ENCODE results near the gene CLIP4. TPM values are rescaled to one million over a fixed set of nuclear protein-coding genes. Genes with fewer than 3 reads are reported as not detected.
"Not testable (repeated sequence)": the region's sequence is repeated elsewhere in the genome, so short reads cannot be mapped to it uniquely, and the experiment has no call there.

Gene CLIP4
- polyA plus RNA-seq, 1 donor: 4.3 TPM

DNA sequence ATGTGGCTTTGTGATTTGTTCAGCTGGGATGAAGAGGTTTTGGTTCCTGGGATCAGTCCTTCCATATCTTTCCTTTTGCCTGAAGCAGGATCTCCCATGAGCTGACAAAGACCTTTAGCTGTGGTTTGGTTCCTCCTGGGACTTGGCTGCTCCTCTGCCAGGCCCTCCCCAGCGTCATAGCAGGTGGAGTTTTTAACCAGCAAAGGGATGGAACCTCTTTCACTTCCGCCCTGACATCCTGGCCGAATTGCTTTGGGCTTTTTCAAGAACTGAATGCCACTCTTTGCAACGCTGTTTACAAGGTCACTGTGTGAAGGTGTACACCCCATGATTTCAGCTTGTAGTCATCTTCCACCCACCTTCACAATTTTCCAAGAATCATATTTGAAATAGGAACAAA lies 41.3 kb upstream of the CLIP4 start:
- no peak overlapping the region for H3K27ac ChIP-seq (ENCODE audit: low read length)
- H3K4me3 ChIP-seq (ENCODE audit: low read length): no peak overlapping the region
- no peaks in the 10 kb centered on the region for H3K9me3 ChIP-seq (ENCODE audit: control insufficient read depth, low read depth, low read length)
- DNase-seq: no peak
- WGBS (ENCODE audit: insufficient coverage, low lambda C conversion rate): 83% methylated on average over 1 of the region's 4 CpGs
- no peaks in the 10 kb centered on the region for H3K36me3 ChIP-seq (ENCODE audit: control insufficient read depth, insufficient read depth, low read length)
- no peaks in the 10 kb centered on the region for H3K4me1 ChIP-seq (ENCODE audit: control insufficient read depth, insufficient read depth, low read length)
- no peaks in the 10 kb centered on the region for H3K27me3 ChIP-seq (ENCODE audit: control insufficient read depth, insufficient read depth, low read length)

DNA sequence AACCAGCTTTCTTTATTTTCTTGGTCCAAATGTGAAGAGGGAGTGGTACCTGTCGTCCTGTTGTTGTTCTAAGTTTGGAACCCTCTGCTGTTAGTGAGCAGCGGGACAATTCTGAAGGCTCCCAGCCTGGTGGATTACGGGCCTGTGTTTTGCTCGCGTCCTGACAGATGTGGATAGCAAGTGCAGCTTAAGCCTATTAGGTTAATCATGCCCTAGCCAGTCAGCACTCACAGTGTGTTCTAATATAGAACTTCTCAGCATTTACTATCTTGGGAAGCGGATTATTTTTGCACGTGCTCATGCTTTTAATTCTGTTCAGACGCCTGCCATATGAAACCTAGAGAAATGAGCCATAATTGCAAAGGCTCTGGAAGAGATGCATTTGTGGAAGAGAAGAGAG lies 40.8 kb upstream of the CLIP4 start, which contains the start of gene PCARE:
Gene PCARE, minus strand, starts transcription at position 113 of the 400 bp plus-strand sequence. CDS start 262 bp downstream, outside the sequence.
- Histone ChIP-seq H3K4me3 (ENCODE audit: low read length) (no peak within 1 kb of the TSS), H3K9me3 (ENCODE audit: control insufficient read depth, low read depth, low read length) (no peaks in the 10 kb centered on the region), H3K4me1 (ENCODE audit: control insufficient read depth, insufficient read depth, low read length) (no peaks in the 10 kb centered on the region), H3K27ac (ENCODE audit: low read length) (no peak within 1 kb of the TSS), H3K27me3 (ENCODE audit: control insufficient read depth, insufficient read depth, low read length) (no peaks in the 10 kb centered on the region), H3K36me3 (ENCODE audit: control insufficient read depth, insufficient read depth, low read length) (no peaks in the 10 kb centered on the region)
- no peak for DNase-seq
- WGBS (ENCODE audit: insufficient coverage, low lambda C conversion rate): no CpG with 5 or more reads among the region's 8 CpGs

DNA sequence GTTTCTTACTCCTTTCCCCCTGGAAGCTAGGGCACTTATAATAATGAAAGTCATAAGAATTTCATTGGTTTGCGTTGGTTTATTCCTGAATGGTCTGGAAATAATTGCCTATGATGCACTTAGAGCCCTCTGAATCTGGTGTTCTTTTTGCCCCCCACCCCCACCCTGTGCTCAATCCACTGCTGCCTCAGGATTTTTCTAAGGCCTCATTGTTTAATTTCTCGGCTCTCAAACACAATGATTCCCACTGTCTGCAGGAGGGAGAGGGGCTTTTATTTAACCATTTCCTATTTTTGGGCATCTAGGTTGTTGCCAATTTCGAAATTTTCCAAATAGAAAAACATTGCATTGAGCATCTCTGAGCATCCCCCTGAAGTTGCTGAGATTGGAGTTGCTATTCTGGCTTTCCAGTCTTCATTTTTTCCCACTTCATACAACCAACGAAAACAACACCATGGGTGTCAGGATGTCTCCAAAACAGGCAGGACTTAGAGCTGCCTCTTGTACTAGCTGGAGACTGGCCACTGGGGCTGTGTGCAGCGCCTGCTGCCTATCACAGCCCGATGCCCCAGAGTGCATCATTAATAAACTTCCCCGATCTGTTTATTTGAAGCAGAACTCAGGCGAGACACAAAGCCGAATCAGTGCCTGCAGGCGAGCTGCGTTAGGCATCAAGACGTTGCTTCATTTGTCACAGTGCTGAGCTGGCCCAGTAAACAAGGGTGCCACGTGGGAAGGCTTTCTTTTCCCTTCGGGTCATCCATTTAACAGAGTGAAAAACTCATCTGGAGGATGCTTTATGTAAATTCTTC lies 39.1 kb upstream of the CLIP4 start:
- H3K9me3 ChIP-seq (ENCODE audit: control insufficient read depth, low read depth, low read length): peaks cover 5% of the 10 kb centered on the region
- H3K4me3 ChIP-seq (ENCODE audit: low read length): no peak overlapping the region
- H3K4me1 ChIP-seq (ENCODE audit: control insufficient read depth, insufficient read depth, low read length): no peaks in the 10 kb centered on the region
- no peaks in the 10 kb centered on the region for H3K36me3 ChIP-seq (ENCODE audit: control insufficient read depth, insufficient read depth, low read length)
- 50% methylated on average over 1 of the region's 14 CpGs for WGBS (ENCODE audit: insufficient coverage, low lambda C conversion rate)
- H3K27ac ChIP-seq (ENCODE audit: low read length): no peak overlapping the region
- no peak for DNase-seq
- H3K27me3 ChIP-seq (ENCODE audit: control insufficient read depth, insufficient read depth, low read length): no peaks in the 10 kb centered on the region

DNA sequence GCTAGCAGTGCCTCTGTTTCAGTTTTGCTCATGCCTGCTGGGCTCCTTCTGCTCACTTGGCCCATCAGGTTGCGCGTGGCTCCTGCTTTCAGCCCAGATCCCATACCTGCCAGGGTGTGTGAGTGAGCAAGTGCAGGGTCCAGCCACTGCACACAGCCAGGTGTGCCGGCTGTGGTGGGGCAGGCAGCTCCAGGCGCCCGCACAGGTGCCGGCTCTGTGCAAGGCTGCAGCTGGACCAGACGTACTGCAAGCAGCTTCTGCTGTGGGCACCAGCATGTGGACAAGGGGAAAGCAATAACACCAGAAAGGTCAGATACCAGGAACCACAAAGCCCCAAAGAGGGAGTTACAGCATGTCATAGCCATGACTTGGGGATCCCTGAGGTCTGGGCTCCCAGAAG lies 35.3 kb upstream of the CLIP4 start:
- Histone ChIP-seq H3K27me3 (ENCODE audit: control insufficient read depth, insufficient read depth, low read length) (no peaks in the 10 kb centered on the region), H3K36me3 (ENCODE audit: control insufficient read depth, insufficient read depth, low read length) (no peaks in the 10 kb centered on the region), H3K27ac (ENCODE audit: low read length) (no peak overlapping the region), H3K9me3 (ENCODE audit: control insufficient read depth, low read depth, low read length) (peaks cover 5% of the 10 kb centered on the region), H3K4me3 (ENCODE audit: low read length) (no peak overlapping the region), H3K4me1 (ENCODE audit: control insufficient read depth, insufficient read depth, low read length) (no peaks in the 10 kb centered on the region)
- no peak for DNase-seq
- WGBS (ENCODE audit: insufficient coverage, low lambda C conversion rate): no CpG with 5 or more reads among the region's 7 CpGs

DNA sequence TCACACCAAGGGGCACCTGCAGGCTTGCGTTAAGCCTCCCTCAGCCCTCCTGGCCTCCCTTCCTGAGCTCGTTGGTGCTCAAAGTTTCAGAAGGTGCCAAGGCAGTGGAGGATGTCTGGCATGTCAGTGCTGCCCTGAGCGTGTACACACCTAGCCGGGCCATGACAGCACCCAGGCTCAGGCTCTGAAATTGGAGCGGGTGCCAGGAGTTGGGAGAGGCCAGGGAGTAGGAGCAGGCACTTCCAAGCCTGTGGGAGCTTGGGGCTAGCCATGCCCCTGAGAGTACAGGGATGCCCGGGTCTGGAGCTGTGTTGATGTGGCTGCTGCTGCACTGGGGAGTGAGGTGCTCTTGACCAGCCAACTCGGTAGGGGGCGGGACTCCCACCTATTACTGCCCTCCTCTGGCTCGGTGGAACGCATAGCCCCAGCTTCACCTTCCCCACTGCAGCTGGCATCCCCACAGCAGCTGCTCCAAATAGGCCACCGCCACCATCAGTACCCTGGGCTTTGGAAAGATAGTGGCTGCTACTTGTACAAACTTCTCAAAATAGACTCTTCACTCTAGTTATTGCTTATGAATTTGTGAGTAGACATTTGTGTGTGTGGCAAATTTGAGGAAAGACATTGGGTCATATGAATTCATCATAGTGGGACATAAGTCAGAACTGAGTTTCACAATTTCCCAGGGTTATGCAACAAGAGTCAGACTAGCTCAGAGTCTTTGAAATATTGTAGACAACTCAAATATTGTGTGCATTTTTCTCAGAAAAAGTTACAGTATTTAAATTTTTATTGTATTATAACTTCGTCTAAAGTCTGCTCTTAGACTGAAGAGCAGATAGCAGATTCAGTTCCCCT lies 34.1 kb upstream of the CLIP4 start:
- H3K4me3 ChIP-seq (ENCODE audit: low read length): no peak overlapping the region
- no peak overlapping the region for H3K27ac ChIP-seq (ENCODE audit: low read length)
- WGBS (ENCODE audit: insufficient coverage, low lambda C conversion rate): no CpG with 5 or more reads among the region's 12 CpGs
- no peaks in the 10 kb centered on the region for H3K4me1 ChIP-seq (ENCODE audit: control insufficient read depth, insufficient read depth, low read length)
- H3K27me3 ChIP-seq (ENCODE audit: control insufficient read depth, insufficient read depth, low read length): no peaks in the 10 kb centered on the region
- H3K36me3 ChIP-seq (ENCODE audit: control insufficient read depth, insufficient read depth, low read length): no peaks in the 10 kb centered on the region
- H3K9me3 ChIP-seq (ENCODE audit: control insufficient read depth, low read depth, low read length): peaks cover 5% of the 10 kb centered on the region
- DNase-seq: no peak

DNA sequence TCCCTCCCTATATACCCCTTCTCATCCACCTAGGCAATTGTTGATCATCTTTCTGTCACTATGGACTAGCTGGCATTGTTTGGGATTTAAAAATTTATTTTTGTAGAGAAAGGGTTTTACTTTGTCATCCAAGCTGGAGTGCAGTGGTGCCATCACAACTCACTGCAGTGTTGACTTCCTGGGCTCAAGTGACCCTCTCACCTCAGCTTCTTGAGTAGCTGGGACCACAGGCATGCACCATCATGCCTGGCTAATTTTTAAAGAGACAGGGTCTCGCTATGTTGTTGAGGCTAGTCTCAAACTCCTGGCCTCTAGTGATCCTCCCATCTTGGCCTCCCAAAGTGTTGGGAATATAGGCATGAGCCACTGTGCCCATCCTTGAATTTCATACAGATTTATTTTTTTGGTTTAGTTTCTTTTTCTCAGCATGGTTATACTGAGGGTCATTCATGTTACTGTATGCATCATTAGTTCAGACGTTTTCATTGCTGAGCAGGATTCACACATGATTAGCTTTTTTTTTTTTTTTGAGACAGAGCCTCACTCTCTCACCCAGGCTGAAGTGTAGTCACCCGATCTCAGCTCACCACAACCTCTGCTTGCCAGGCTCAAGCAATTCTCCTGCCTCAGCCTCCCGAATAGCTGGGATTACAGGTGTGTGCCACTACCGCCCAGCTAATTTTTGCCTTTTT lies 32.3 kb upstream of the CLIP4 start:
- Histone ChIP-seq H3K4me1 (ENCODE audit: control insufficient read depth, insufficient read depth, low read length) (no peaks in the 10 kb centered on the region), H3K36me3 (ENCODE audit: control insufficient read depth, insufficient read depth, low read length) (no peaks in the 10 kb centered on the region), H3K27ac (ENCODE audit: low read length) (no peak overlapping the region), H3K27me3 (ENCODE audit: control insufficient read depth, insufficient read depth, low read length) (no peaks in the 10 kb centered on the region), H3K9me3 (ENCODE audit: control insufficient read depth, low read depth, low read length) (peaks cover 5% of the 10 kb centered on the region), H3K4me3 (ENCODE audit: low read length) (no peak overlapping the region)
- WGBS (ENCODE audit: insufficient coverage, low lambda C conversion rate): 60% methylated on average over 1 of the region's 5 CpGs
- DNase-seq: no peak

DNA sequence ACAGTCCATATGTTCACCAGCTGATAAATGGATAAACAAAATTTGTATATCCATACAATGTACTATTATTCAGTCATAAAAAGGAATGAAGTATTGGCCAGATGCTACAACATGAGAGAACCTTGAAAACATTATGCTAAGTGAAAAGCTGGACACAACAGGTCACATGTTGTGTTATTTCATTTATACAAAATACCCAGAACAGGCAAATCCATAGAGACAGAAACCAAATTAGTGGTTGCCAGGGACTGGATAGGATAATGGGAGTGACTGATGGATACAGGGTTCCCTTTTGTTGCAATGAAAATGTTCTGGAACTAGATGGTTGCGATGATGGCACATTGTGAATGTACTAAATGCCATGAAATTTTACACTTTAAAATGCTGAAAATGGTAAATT lies 30.7 kb upstream of the CLIP4 start:
- Histone ChIP-seq H3K27ac (ENCODE audit: low read length) (no peak overlapping the region), H3K4me1 (ENCODE audit: control insufficient read depth, insufficient read depth, low read length) (no peaks in the 10 kb centered on the region), H3K4me3 (ENCODE audit: low read length) (no peak overlapping the region), H3K36me3 (ENCODE audit: control insufficient read depth, insufficient read depth, low read length) (no peaks in the 10 kb centered on the region), H3K27me3 (ENCODE audit: control insufficient read depth, insufficient read depth, low read length) (no peaks in the 10 kb centered on the region), H3K9me3 (ENCODE audit: control insufficient read depth, low read depth, low read length) (peaks cover 5% of the 10 kb centered on the region)
- no CpG with 5 or more reads among the region's 1 CpG for WGBS (ENCODE audit: insufficient coverage, low lambda C conversion rate)
- DNase-seq: no peak

DNA sequence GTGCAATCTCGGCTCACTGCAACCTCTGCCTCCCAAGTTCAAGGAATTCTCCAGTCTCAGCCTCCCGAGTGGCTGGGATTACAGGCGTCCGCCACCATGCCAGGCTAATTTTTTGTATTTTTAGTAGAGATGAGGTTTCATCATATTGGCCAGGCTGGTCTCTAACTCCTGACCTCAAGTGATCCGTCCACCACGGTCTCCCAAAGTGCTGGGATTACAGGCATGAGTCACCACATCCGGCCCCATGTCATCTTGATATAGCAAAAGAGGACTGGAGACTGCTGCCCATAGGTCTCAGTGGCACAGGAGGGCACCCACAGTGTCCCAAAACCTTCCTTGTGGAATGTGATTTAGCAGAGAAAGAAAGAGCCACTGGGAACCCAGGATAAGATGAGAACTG lies 24.9 kb upstream of the CLIP4 start:
- not testable (repeated sequence) for H3K4me3 ChIP-seq (ENCODE audit: low read length); H3K27ac ChIP-seq (ENCODE audit: low read length); DNase-seq; H3K27me3 ChIP-seq (ENCODE audit: control insufficient read depth, insufficient read depth, low read length); H3K36me3 ChIP-seq (ENCODE audit: control insufficient read depth, insufficient read depth, low read length); H3K9me3 ChIP-seq (ENCODE audit: control insufficient read depth, low read depth, low read length); H3K4me1 ChIP-seq (ENCODE audit: control insufficient read depth, insufficient read depth, low read length)
- WGBS (ENCODE audit: insufficient coverage, low lambda C conversion rate): no CpG with 5 or more reads among the region's 7 CpGs

DNA sequence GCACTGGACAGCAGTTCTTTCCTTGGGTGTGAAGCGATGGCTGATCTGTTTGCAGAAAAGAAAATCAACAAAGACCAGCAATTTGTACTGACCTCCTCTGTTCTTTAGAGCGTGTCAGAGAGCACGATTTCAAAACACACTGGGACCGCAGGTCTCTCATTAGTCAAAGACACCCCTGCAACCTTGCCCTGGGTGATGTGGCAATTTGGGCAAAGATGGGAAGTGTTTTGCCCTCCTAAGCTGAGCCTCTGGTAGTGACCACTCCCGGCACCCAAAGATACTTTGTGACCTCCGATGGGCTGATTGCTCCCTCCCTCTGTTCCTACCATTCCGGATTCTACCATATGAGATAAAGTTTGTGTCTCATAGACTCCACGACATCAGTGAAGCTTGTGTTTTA lies 18.2 kb upstream of the CLIP4 start:
- H3K9me3 ChIP-seq (ENCODE audit: control insufficient read depth, low read depth, low read length): no peaks in the 10 kb centered on the region
- H3K27me3 ChIP-seq (ENCODE audit: control insufficient read depth, insufficient read depth, low read length): no peaks in the 10 kb centered on the region
- no CpG with 5 or more reads among the region's 8 CpGs for WGBS (ENCODE audit: insufficient coverage, low lambda C conversion rate)
- no peak overlapping the region for H3K4me3 ChIP-seq (ENCODE audit: low read length)
- DNase-seq: no peak
- H3K27ac ChIP-seq (ENCODE audit: low read length): no peak overlapping the region
- no peaks in the 10 kb centered on the region for H3K4me1 ChIP-seq (ENCODE audit: control insufficient read depth, insufficient read depth, low read length)
- no peaks in the 10 kb centered on the region for H3K36me3 ChIP-seq (ENCODE audit: control insufficient read depth, insufficient read depth, low read length)

DNA sequence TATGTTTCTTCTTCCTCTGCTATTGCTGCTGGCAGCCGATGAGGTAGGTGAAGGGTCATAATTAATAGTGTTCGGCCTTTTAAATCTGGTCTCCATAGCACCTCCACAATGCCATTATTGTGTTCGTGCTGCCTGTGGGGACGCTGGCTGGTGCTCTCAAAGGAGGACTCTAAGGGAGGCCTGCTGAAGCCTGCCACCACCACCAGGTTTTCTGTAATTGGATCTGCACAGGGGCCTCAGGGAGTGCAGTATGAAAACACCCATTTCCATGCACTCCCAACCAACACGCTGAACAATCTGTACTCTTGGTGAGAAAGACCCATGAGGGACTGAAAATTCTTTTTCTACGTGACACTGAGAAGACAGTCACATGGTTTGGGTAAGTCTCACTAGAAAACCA lies 17.6 kb upstream of the CLIP4 start:
- DNase-seq: no peak
- Histone ChIP-seq H3K27me3 (ENCODE audit: control insufficient read depth, insufficient read depth, low read length) (no peaks in the 10 kb centered on the region), H3K4me3 (ENCODE audit: low read length) (no peak overlapping the region), H3K36me3 (ENCODE audit: control insufficient read depth, insufficient read depth, low read length) (no peaks in the 10 kb centered on the region), H3K9me3 (ENCODE audit: control insufficient read depth, low read depth, low read length) (no peaks in the 10 kb centered on the region), H3K4me1 (ENCODE audit: control insufficient read depth, insufficient read depth, low read length) (no peaks in the 10 kb centered on the region), H3K27ac (ENCODE audit: low read length) (no peak overlapping the region)
- WGBS (ENCODE audit: insufficient coverage, low lambda C conversion rate): no CpG with 5 or more reads among the region's 6 CpGs

Measured in large intestine (tissue), 3 donors.